Measurements from ENCODE around the gene ZNF516. TPM values are rescaled to one million over a fixed set of nuclear protein-coding genes. Genes with fewer than 3 reads are reported as not detected.
A peak's percentile ranks its signal among the peaks of the same experiment; 100 is the strongest.

The ZNF516 gene
- total and polyA plus RNA-seq, 2 of the 13 experiments (the other 11 are each of a cell fraction or from before 2014, with no cell fraction given), result 16.6 to 18.7 TPM

- no peak for TF ChIP-seq KIAA2018 (CRISPR knock-in tag; IDR thresholded peaks at IDR 0.05; ENCODE audit: borderline replicate concordance)
- TF ChIP-seq RXRB (CRISPR knock-in tag; IDR thresholded peaks at IDR 0.05; ENCODE audit: borderline replicate concordance), result no peak
- no peak for TF ChIP-seq ZNF639 (CRISPR knock-in tag; conservative IDR thresholded peaks at IDR 0.05)
- no peak for TF ChIP-seq ARHGAP35 (CRISPR knock-in tag; IDR thresholded peaks at IDR 0.05; ENCODE audit: borderline replicate concordance)
- TF ChIP-seq PHF8 (CRISPR knock-in tag; IDR thresholded peaks at IDR 0.05), result no peak; the same call in 1 of the 2 replicates
- 0 out of 2 replicates have a peak, but pooled peaks have one; percentile 29 for TF ChIP-seq POGZ (CRISPR knock-in tag; IDR thresholded peaks at IDR 0.05)
- no peak for TF ChIP-seq MTA3 (CRISPR knock-in tag; IDR thresholded peaks at IDR 0.05)
- TF ChIP-seq JUNB (CRISPR knock-in tag; IDR thresholded peaks at IDR 0.05; ENCODE audit: borderline replicate concordance), result no peak
- TF ChIP-seq TOPORS (CRISPR knock-in tag; IDR thresholded peaks at IDR 0.05), result no peak
- TF ChIP-seq ZNF609 (CRISPR knock-in tag; IDR thresholded peaks at IDR 0.05; ENCODE audit: borderline replicate concordance), result no peak
- TF ChIP-seq MTF1 (CRISPR knock-in tag; IDR thresholded peaks at IDR 0.05), result no peak
- TF ChIP-seq SMARCE1 (IDR thresholded peaks at IDR 0.05; ENCODE audit: borderline replicate concordance), result no peak
These were observed 3.0 kb downstream of the ZNF516 start (continued) for GRCh38 chr18:76491776-76492668.
